Endothelial cell of umbilical vein (primary cell): Measurements from ENCODE around the gene ZMIZ2. TPM values are rescaled to one million over a fixed set of nuclear protein-coding genes. Genes with fewer than 3 reads are reported as not detected.

ENCODE experiments used
- BruUV-seq: library from RNA; stranded (reverse); fragments of 400-500 nt; replicated peaks from 2 replicates; lab custom pipeline; 2021; lab: Mats Ljungman, UMichigan
- CTCF ChIA-PET: fragments of 300-600, 350-600 bp; sonication (Branson Sonifier 250); formaldehyde crosslinking; loops from one replicate; lab custom pipeline; 2021; ENCODE audit warnings: antibody characterized with exemption, inconsistent platforms; lab: Charles Lee
- POLR2A ChIA-PET: fragments of 300-600, 350-600 bp; sonication (Branson Sonifier 250); formaldehyde crosslinking; loops from one replicate; lab custom pipeline; 2021; ENCODE audit warnings: antibody characterized with exemption, inconsistent platforms; lab: Charles Lee
- DNase-seq: peaks from one replicate; pipeline ENCODE4 v3.0.0-alpha.2; 2011; ENCODE audit warnings: low read depth, low spot score
- FAIRE-seq: peaks from 2 replicates; lab custom pipeline; 2011; peaks lifted over from hg19 to GRCh38; lab: Jason Lieb, UNC
- H2AFZ ChIP-seq: 2 replicates; pipeline ENCODE4 v1.6.0; 2012; ENCODE audit warnings: low read depth, low read length, control low read depth, inconsistent platforms
- H3K27ac ChIP-seq: 2 replicates; pipeline ENCODE4 v1.5.1; 2011; ENCODE audit warnings: low read depth, mild to moderate bottlenecking, control low read depth, low read length, moderate library complexity; ENCODE audit not compliant: insufficient read depth
- H3K27me3 ChIP-seq, 2 experiments: 2 replicates each; pipeline versions ENCODE4 v1.6.0 to v1.6.1; 2011; ENCODE audit warnings: low read length in 2 of 2, mixed read lengths in 1 of 2; ENCODE audit not compliant: control insufficient read depth in 2 of 2, insufficient read depth in 2 of 2
- H3K36me3 ChIP-seq, 2 experiments: 2 replicates in 1 of 2; 3 replicates in 1 of 2; pipeline ENCODE4 v1.5.1; 2011; ENCODE audit warnings: low read length in 2 of 2, mild to moderate bottlenecking in 1 of 2, moderate library complexity in 1 of 2; ENCODE audit not compliant: control insufficient read depth in 2 of 2, insufficient read depth in 2 of 2; ENCODE audit errors: extremely low read depth in 1 of 2
- H3K4me1 ChIP-seq: 3 replicates; pipeline ENCODE4 v1.5.1; 2011; ENCODE audit warnings: mild to moderate bottlenecking, low read length; ENCODE audit not compliant: control insufficient read depth, insufficient read depth; ENCODE audit errors: extremely low read depth
- H3K4me2 ChIP-seq: 2 replicates; pipeline ENCODE4 v1.6.1; 2011; ENCODE audit warnings: low read length, control low read depth, mixed read lengths; ENCODE audit not compliant: insufficient read depth
- H3K4me3 ChIP-seq, 3 experiments: fragments of 200-600 bp in 1 of 3; sonication (generic), shearing (Covaris generic) in 1 of 3; replicated peaks in 1 of 3; 2 replicates each; pipeline ENCODE4 v1.5.1; 2011 to 2016; ENCODE audit warnings: control low read depth in 3 of 3, low read length in 3 of 3, mild to moderate bottlenecking in 2 of 3, inconsistent platforms in 1 of 3, low read depth in 1 of 3, moderate library complexity in 1 of 3; ENCODE audit not compliant: insufficient read depth in 1 of 3
- H3K79me2 ChIP-seq: 2 replicates; pipeline ENCODE4 v1.6.0; 2012; ENCODE audit warnings: low read length, inconsistent platforms; ENCODE audit not compliant: control insufficient read depth, insufficient read depth
- H3K9ac ChIP-seq: replicated peaks from 2 replicates; pipeline ENCODE3; 2011; ENCODE audit warnings: low read length, control low read depth; ENCODE audit not compliant: insufficient read depth; ENCODE audit errors: extremely low read depth
- H3K9me1 ChIP-seq: replicated peaks from 3 replicates; pipeline ENCODE4 v1.6.0; 2011; ENCODE audit warnings: mild to moderate bottlenecking, low read length; ENCODE audit not compliant: control insufficient read depth, insufficient read depth; ENCODE audit errors: extremely low read depth
- H3K9me3 ChIP-seq: replicated peaks from 2 replicates; pipeline ENCODE4 v1.5.1; 2012; ENCODE audit warnings: low read length, inconsistent platforms; ENCODE audit not compliant: control insufficient read depth, insufficient read depth
- H4K20me1 ChIP-seq: replicated peaks from 2 replicates; pipeline ENCODE3; 2011; ENCODE audit warnings: mild to moderate bottlenecking, low read length; ENCODE audit not compliant: control insufficient read depth, insufficient read depth; ENCODE audit errors: extremely low read depth
- EZH2 ChIP-seq: IDR thresholded peaks from 2 replicates; pipeline ENCODE4 v1.6.1; 2012; ENCODE audit warnings: borderline replicate concordance, low read depth, mild to moderate bottlenecking, moderate library complexity, low read length, inconsistent platforms; ENCODE audit not compliant: severe bottlenecking
- FOS ChIP-seq: IDR thresholded peaks from 2 replicates; pipeline ENCODE4 v1.6.1; 2011; ENCODE audit warnings: mild to moderate bottlenecking, low read length, moderate library complexity, borderline replicate concordance; ENCODE audit not compliant: insufficient read depth
- GATA2 ChIP-seq: IDR thresholded peaks from 2 replicates; pipeline ENCODE4 v1.7.0; 2011; ENCODE audit warnings: low read depth, mild to moderate bottlenecking, moderate library complexity, mixed read lengths, low read length; ENCODE audit not compliant: insufficient read length, insufficient read depth
- JUN ChIP-seq: IDR thresholded peaks from 2 replicates; pipeline ENCODE4 v1.6.1; 2011; ENCODE audit warnings: borderline replicate concordance, low read depth; ENCODE audit not compliant: insufficient read length, insufficient read depth
- MYC ChIP-seq: IDR thresholded peaks from one replicate; pipeline ENCODE4 v1.6.1; 2011; ENCODE audit warnings: mild to moderate bottlenecking, low read depth, low read length
- POLR2A ChIP-seq: IDR thresholded peaks from 2 replicates; pipeline ENCODE4 v1.6.1; 2012; ENCODE audit warnings: low read depth, mild to moderate bottlenecking, control low read depth, low read length
- POLR2AphosphoS5 ChIP-seq: IDR thresholded peaks from 2 replicates; pipeline ENCODE4 v1.6.1; 2012; ENCODE audit warnings: low read depth, mild to moderate bottlenecking, control low read depth, low read length, moderate library complexity; ENCODE audit not compliant: insufficient read depth
- dilution Hi-C: fragments of 300-500 bp; cut with MboI; formaldehyde crosslinking; loops from one replicate; pipeline ENCODE4 v1.15.0; 2019; ENCODE audit warnings: low sequenced_read_pairs; ENCODE audit not compliant: extremely low pct_ligation_motif_present
- intact Hi-C: fragments of 100-400 bp; cut with micrococcal nuclease; formaldehyde crosslinking; loops from one replicate; pipeline ENCODE4 v1.10.0; 2022
- polyA plus RNA-seq, 4 experiments: library from polyadenylated mRNA; depleted of rRNA in 3 of 4; stranded (reverse) in 3 of 4; unstranded in 1 of 4; fragments of >200 nt; gene quantifications; 2 replicates each; pipeline versions ENCODE4 v1.2.1 to v1.2.3, GENCODE V29; 2011 to 2012; ENCODE audit warnings: missing spikeins in 1 of 4
- total RNA-seq: library from RNA; stranded (reverse); gene quantifications from 2 replicates; pipeline ENCODE4 v1.2.3, GENCODE V29; 2021
- TF ChIP-seq, protein P1 (sequence below): IDR thresholded peaks from 2 replicates; pipeline ENCODE4 v1.6.1; 2011; ENCODE audit not compliant: insufficient read depth, insufficient read length
- TF ChIP-seq, protein P2 (sequence below), 2 donors: IDR thresholded peaks; 1 replicate in 1 of 2; 2 replicates in 1 of 2; pipeline ENCODE4 v1.5.1; 2011; ENCODE audit warnings: low read length in 2 of 2, mild to moderate bottlenecking in 2 of 2, moderate library complexity in 2 of 2, control low read depth in 1 of 2, inconsistent platforms in 1 of 2, low read depth in 1 of 2; ENCODE audit not compliant: insufficient read depth in 1 of 2; ENCODE audit errors: extremely low read depth in 1 of 2

Gene ZMIZ2
- total and polyA plus RNA-seq, 2 donors (not counting 3 experiments of a cell fraction or from before 2014, with no cell fraction given): 30.6 to 87.5 TPM

DNA sequence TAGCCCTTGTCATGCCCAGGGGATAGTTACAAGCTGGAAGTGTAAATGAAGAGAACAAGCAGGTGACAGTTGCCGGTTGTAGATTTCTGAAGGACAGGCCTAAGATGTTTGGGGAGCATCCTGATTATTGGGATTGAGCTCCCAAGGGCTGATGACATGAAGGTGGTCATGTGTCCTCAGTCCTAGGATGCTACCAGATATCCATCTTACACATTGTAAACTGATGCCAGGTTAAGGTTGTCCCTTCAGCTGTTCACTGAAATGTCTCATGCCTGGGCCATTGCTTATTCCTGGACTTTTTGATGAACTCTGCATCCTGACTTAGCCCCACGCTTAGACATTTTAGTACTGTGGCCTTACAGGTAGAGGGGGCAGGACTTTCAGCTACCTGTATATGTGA lies 1.3 kb downstream of the ZMIZ2 start:
- TF ChIP-seq GATA2 (no peak), JUN (no peak), POLR2AphosphoS5 (no peak), MYC (no peak), FOS (no peak), EZH2 (no peak), POLR2A (no peak)
- TF ChIP-seq, protein P1, sequence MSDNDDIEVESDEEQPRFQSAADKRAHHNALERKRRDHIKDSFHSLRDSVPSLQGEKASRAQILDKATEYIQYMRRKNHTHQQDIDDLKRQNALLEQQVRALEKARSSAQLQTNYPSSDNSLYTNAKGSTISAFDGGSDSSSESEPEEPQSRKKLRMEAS: no peak
- TF ChIP-seq, protein P2, sequence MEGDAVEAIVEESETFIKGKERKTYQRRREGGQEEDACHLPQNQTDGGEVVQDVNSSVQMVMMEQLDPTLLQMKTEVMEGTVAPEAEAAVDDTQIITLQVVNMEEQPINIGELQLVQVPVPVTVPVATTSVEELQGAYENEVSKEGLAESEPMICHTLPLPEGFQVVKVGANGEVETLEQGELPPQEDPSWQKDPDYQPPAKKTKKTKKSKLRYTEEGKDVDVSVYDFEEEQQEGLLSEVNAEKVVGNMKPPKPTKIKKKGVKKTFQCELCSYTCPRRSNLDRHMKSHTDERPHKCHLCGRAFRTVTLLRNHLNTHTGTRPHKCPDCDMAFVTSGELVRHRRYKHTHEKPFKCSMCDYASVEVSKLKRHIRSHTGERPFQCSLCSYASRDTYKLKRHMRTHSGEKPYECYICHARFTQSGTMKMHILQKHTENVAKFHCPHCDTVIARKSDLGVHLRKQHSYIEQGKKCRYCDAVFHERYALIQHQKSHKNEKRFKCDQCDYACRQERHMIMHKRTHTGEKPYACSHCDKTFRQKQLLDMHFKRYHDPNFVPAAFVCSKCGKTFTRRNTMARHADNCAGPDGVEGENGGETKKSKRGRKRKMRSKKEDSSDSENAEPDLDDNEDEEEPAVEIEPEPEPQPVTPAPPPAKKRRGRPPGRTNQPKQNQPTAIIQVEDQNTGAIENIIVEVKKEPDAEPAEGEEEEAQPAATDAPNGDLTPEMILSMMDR (IDR thresholded peaks at IDR 0.05; ENCODE audit: extremely low read depth in 1 of 2, insufficient read depth in 1 of 2, low read depth in 1 of 2, low read length in 2 of 2): no peak
- H2AFZ ChIP-seq: no peak overlapping the region
- DNase-seq (no peak), FAIRE-seq (peak; percentile 68)
- ChIA-PET CTCF (interaction anchor here (1.0 to 1.4 kb wide), 4 partner anchors 15 to 98 kb away, joined by 3 read pairs; partner anchors contain the start of gene H2AZ2), POLR2A (interaction anchor here (1.1 kb wide), 1 partner anchor 111 kb away, joined by 3 read pairs; no protein-coding TSS in a partner anchor)
- intact Hi-C loops (loop anchor here (2.0 to 5.0 kb wide), 2 partner anchors 97 to 167 kb away; partner anchors contain the start of genes H2AZ2 and TMED4), dilution Hi-C loops (no loop called here)
- no TSS peak for BruUV-seq
- H3K79me2 ChIP-seq: peaks cover 49% of the 10 kb centered on the region
- no peaks in the 10 kb centered on the region for H3K27me3 ChIP-seq
- peak overlapping the region; percentile 71 for H3K4me2 ChIP-seq
- no peaks in the 10 kb centered on the region for H3K9me3 ChIP-seq
- peak overlapping the region in 2 of 3 experiments; percentile 71 to 98 for H3K4me3 ChIP-seq
- no peaks in the 10 kb centered on the region for H4K20me1 ChIP-seq
- H3K4me1 ChIP-seq: peaks cover 14% of the 10 kb centered on the region
- H3K27ac ChIP-seq: no peak overlapping the region
- no peaks in the 10 kb centered on the region for H3K9me1 ChIP-seq
- H3K9ac ChIP-seq: no peak overlapping the region
- H3K36me3 ChIP-seq: peaks cover 0 to 6% of the 10 kb centered on the region in 2 experiments
